Loucy (cell line): ENCODE measurements around the gene CASR.

ENCODE experiments used
- H2AFZ ChIP-seq: fragments of 200-600 bp; sonication (generic); 2 replicates; pipeline ENCODE4 v1.6.0; 2016; ENCODE audit warnings: antibody characterized with exemption, mild to moderate bottlenecking, low read length, moderate library complexity
- H3F3A ChIP-seq: fragments of 200-600 bp; 2 replicates; pipeline ENCODE4 v1.6.0; 2016; ENCODE audit warnings: antibody characterized with exemption, low read depth, mild to moderate bottlenecking
- H3K27me3 ChIP-seq: fragments of 200-600 bp; sonication (generic); 2 replicates; pipeline ENCODE4 v1.6.1; 2014; ENCODE audit warnings: low read length, mild to moderate bottlenecking; ENCODE audit not compliant: insufficient read depth, poor library complexity, severe bottlenecking
- H3K36me3 ChIP-seq: fragments of 200-600 bp; sonication (generic); 2 replicates; pipeline ENCODE4 v1.6.1; 2016; ENCODE audit warnings: low read length; ENCODE audit not compliant: insufficient read depth
- H3K4me1 ChIP-seq: fragments of 200-600 bp; sonication (generic); 2 replicates; pipeline ENCODE4 v1.5.1; 2014; ENCODE audit warnings: low read length, mild to moderate bottlenecking; ENCODE audit not compliant: insufficient read depth, poor library complexity, severe bottlenecking
- H3K4me2 ChIP-seq: fragments of 200-600 bp; sonication (generic); 2 replicates; pipeline ENCODE4 v1.6.0; 2014; ENCODE audit warnings: antibody characterized with exemption, low read length, low read depth, mild to moderate bottlenecking; ENCODE audit not compliant: poor library complexity, severe bottlenecking
- H3K4me3 ChIP-seq: fragments of 200-600 bp; sonication (generic); 2 replicates; pipeline ENCODE4 v1.5.1; 2014; ENCODE audit warnings: low read length, mild to moderate bottlenecking, mixed read lengths; ENCODE audit not compliant: poor library complexity, severe bottlenecking
- H3K79me2 ChIP-seq: fragments of 200-600 bp; sonication (generic); 2 replicates; pipeline ENCODE4 v1.6.1; 2014; ENCODE audit warnings: low read length; ENCODE audit not compliant: insufficient read depth
- H3K9ac ChIP-seq: fragments of 200-600 bp; sonication (generic); 2 replicates; pipeline ENCODE4 v1.6.0; 2014; ENCODE audit warnings: mild to moderate bottlenecking, low read depth, low read length, moderate library complexity; ENCODE audit not compliant: poor library complexity, severe bottlenecking
- H3K9me2 ChIP-seq: fragments of 200-600 bp; sonication (generic); replicated peaks from 2 replicates; pipeline ENCODE4 v1.6.1; 2016; ENCODE audit warnings: low read depth, low read length, mixed read lengths
- H3K9me3 ChIP-seq: fragments of 200-600 bp; sonication (generic); 2 replicates; pipeline ENCODE4 v1.6.1; 2014; ENCODE audit warnings: mild to moderate bottlenecking, antibody characterized with exemption, low read length, low read depth; ENCODE audit not compliant: insufficient read depth
- H4K20me1 ChIP-seq: fragments of 200-600 bp; sonication (generic); 2 replicates; pipeline ENCODE4 v1.6.0; 2014; ENCODE audit warnings: antibody characterized with exemption, low read length, mild to moderate bottlenecking; ENCODE audit not compliant: insufficient read depth, poor library complexity, severe bottlenecking
- CTCF ChIP-seq: fragments of 200-600 bp; sonication (generic); conservative IDR thresholded peaks from 2 replicates; pipeline ENCODE4 v1.5.1; 2014; ENCODE audit warnings: mild to moderate bottlenecking, antibody characterized with exemption, low read length
- EZH2phosphoT487 ChIP-seq: fragments of 200-600 bp; IDR thresholded peaks from 2 replicates; pipeline ENCODE4 v1.6.1; 2018; ENCODE audit warnings: antibody characterized with exemption, mild to moderate bottlenecking, moderate library complexity, borderline replicate concordance

The CASR gene

GRCh38 chr3:122213650-122214049 lies 30.2 kb downstream of the CASR start:
- Histone ChIP-seq H3K79me2 (no peaks in the 10 kb centered on the region), H3F3A (no peaks in the 10 kb centered on the region), H2AFZ (no peak overlapping the region), H3K27me3 (no peaks in the 10 kb centered on the region), H3K4me3 (no peak overlapping the region), H3K4me2 (no peak overlapping the region), H4K20me1 (no peaks in the 10 kb centered on the region), H3K9me2 (no peaks in the 10 kb centered on the region), H3K9me3 (no peaks in the 10 kb centered on the region), H3K36me3 (no peaks in the 10 kb centered on the region), H3K9ac (no peak overlapping the region), H3K4me1 (no peaks in the 10 kb centered on the region)
- no peak for TF ChIP-seq EZH2phosphoT487
- TF ChIP-seq CTCF, result no peak

GRCh38 chr3:122214711-122215110 lies 31.2 kb downstream of the CASR start:
- Histone ChIP-seq H3K27me3 (no peaks in the 10 kb centered on the region), H3K4me1 (no peaks in the 10 kb centered on the region), H4K20me1 (no peaks in the 10 kb centered on the region), H3K36me3 (no peaks in the 10 kb centered on the region), H2AFZ (no peak overlapping the region), H3K9ac (no peak overlapping the region), H3K4me2 (no peak overlapping the region), H3K9me3 (no peaks in the 10 kb centered on the region), H3F3A (no peaks in the 10 kb centered on the region), H3K4me3 (no peak overlapping the region), H3K9me2 (no peaks in the 10 kb centered on the region), H3K79me2 (no peaks in the 10 kb centered on the region)
- TF ChIP-seq CTCF (no peak), EZH2phosphoT487 (no peak)

GRCh38 chr3:122215592-122216298 lies 32.3 kb downstream of the CASR start:
- Histone ChIP-seq H2AFZ (no peak overlapping the region), H3K9me3 (no peaks in the 10 kb centered on the region), H3K36me3 (no peaks in the 10 kb centered on the region), H3K4me1 (no peaks in the 10 kb centered on the region), H3K9me2 (no peaks in the 10 kb centered on the region), H3K9ac (no peak overlapping the region), H3K79me2 (no peaks in the 10 kb centered on the region), H4K20me1 (no peaks in the 10 kb centered on the region), H3K4me3 (no peak overlapping the region), H3K27me3 (no peaks in the 10 kb centered on the region), H3K4me2 (no peak overlapping the region), H3F3A (no peaks in the 10 kb centered on the region)
- TF ChIP-seq EZH2phosphoT487, result no peak
- no peak for TF ChIP-seq CTCF
